ENCODE measurements around the gene CAPN3. TPM values are rescaled to one million over a fixed set of nuclear protein-coding genes. Genes with fewer than 3 reads are reported as not detected.

CAPN3 gene
- total RNA-seq, 1 donor from 2014 or later = 2.8 TPM

GRCh38 chr15:42385206-42385979 lies 26.1 kb downstream of the CAPN3 start:
- H3K9me3 Mint-ChIP-seq (ENCODE audit: low read depth) = no peaks in the 10 kb centered on the region
- H3K36me3 Mint-ChIP-seq (ENCODE audit: low read depth) = no peaks in the 10 kb centered on the region
- no peak overlapping the region for H3K4me3 Mint-ChIP-seq (ENCODE audit: unreplicated experiment)
- no peaks in the 10 kb centered on the region for H3K27me3 Mint-ChIP-seq (ENCODE audit: low read depth)
- no peak overlapping the region for H3K27ac Mint-ChIP-seq (ENCODE audit: unreplicated experiment)
- H3K4me1 Mint-ChIP-seq (ENCODE audit: low read depth) = peaks cover 9% of the 10 kb centered on the region
- peak; percentile 70 for TF ChIP-seq CTCF (IDR thresholded peaks at IDR 0.05)
- DNase-seq (ENCODE audit: low spot score) = no peak

DNA sequence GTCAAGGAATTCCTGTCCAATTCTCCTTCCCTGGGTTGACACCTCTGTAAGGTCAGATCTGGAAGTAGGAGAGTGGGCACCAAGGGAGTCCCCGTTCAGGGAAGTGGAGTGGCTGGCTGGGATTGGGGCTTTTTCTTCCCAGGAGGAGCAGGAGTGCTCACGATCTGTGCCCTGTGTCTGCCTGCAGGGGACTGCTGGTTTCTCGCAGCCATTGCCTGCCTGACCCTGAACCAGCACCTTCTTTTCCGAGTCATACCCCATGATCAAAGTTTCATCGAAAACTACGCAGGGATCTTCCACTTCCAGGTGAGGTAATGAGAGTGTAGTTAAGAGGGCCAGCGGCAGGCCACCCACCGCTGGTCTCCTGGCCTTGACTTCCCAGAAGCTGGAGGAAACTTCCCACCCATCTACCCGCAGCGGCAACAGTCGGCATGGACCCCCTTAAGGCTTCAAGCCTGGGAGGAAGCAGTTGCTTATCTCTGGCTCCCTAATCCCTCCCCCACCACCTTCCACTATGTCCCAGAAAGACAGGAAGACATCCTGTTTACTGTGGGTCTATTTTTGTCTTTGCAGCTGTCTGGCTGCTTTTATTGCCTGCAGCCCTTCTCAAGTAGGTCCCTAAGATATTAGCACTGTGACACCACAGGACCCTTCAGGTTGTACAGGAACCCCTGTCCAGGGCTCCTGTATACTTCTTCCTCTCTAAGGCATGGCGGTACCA lies 26.8 kb downstream of the CAPN3 start:
- H3K9me3 Mint-ChIP-seq (ENCODE audit: low read depth) = no peaks in the 10 kb centered on the region
- H3K36me3 Mint-ChIP-seq (ENCODE audit: low read depth) = no peaks in the 10 kb centered on the region
- no peak overlapping the region for H3K4me3 Mint-ChIP-seq (ENCODE audit: unreplicated experiment)
- no peak for DNase-seq (ENCODE audit: low spot score)
- peaks cover 9% of the 10 kb centered on the region for H3K4me1 Mint-ChIP-seq (ENCODE audit: low read depth)
- no peaks in the 10 kb centered on the region for H3K27me3 Mint-ChIP-seq (ENCODE audit: low read depth)
- H3K27ac Mint-ChIP-seq (ENCODE audit: unreplicated experiment) = no peak overlapping the region
- no peak for TF ChIP-seq CTCF (IDR thresholded peaks at IDR 0.05)

DNA sequence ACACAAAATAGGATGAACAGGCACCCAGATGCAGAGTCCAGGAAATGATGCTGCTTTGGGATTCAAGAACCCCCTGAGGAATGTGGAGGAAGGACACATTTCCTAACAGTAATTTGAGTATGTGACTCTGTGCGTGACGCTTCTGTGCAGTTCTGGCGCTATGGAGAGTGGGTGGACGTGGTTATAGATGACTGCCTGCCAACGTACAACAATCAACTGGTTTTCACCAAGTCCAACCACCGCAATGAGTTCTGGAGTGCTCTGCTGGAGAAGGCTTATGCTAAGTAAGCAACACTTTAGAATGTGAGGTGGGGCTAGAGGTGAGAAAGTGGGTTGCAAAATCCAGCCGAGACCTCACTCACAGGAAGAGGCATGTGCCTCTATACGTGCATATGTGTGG lies 28.3 kb downstream of the CAPN3 start:
- H3K36me3 Mint-ChIP-seq (ENCODE audit: low read depth) = no peaks in the 10 kb centered on the region
- no peaks in the 10 kb centered on the region for H3K9me3 Mint-ChIP-seq (ENCODE audit: low read depth)
- peaks cover 9% of the 10 kb centered on the region for H3K4me1 Mint-ChIP-seq (ENCODE audit: low read depth)
- H3K4me3 Mint-ChIP-seq (ENCODE audit: unreplicated experiment) = no peak overlapping the region
- TF ChIP-seq CTCF (IDR thresholded peaks at IDR 0.05) = no peak
- H3K27ac Mint-ChIP-seq (ENCODE audit: unreplicated experiment) = no peak overlapping the region
- H3K27me3 Mint-ChIP-seq (ENCODE audit: low read depth) = no peaks in the 10 kb centered on the region
- DNase-seq (ENCODE audit: low spot score) = no peak

DNA sequence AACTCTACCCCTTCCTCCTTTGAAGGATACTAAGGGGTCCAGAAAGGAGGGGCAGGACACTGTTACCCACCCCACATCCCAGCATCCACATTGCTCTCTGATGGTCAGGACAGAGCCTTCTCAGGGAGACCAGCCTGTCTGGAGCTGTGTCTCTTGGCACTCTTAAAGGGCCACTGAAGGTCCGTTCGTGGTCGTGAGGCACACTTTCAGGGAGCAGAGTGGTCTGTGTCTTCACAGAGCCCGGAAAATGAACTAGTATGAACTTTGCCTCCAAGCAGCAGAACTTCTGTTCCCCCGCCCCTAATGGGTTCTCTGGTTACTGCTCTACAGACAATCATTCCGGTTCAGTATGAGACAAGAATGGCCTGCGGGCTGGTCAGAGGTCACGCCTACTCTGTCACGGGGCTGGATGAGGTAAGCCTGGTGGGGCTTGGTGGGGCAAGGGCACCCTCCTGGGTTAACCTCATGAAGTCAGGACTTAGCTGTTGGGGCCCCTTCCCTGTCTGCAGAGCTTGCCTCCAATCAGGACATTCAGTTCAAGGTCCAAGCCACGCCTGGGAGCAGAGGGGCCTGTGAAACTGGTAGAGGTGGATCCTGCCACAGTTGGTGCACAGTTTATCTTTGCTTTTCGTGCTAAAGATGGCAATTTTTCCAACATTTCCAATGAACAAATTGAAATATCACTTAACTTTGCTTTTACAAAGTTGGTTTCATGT lies 33.2 kb downstream of the CAPN3 start:
- Mint-ChIP-seq H3K9me3 (ENCODE audit: low read depth) (no peaks in the 10 kb centered on the region), H3K27me3 (ENCODE audit: low read depth) (no peaks in the 10 kb centered on the region), H3K36me3 (ENCODE audit: low read depth) (no peaks in the 10 kb centered on the region), H3K4me3 (ENCODE audit: unreplicated experiment) (no peak overlapping the region), H3K4me1 (ENCODE audit: low read depth) (no peaks in the 10 kb centered on the region), H3K27ac (ENCODE audit: unreplicated experiment) (no peak overlapping the region)
- no peak for DNase-seq (ENCODE audit: low spot score)
- TF ChIP-seq CTCF (IDR thresholded peaks at IDR 0.05) = no peak

DNA sequence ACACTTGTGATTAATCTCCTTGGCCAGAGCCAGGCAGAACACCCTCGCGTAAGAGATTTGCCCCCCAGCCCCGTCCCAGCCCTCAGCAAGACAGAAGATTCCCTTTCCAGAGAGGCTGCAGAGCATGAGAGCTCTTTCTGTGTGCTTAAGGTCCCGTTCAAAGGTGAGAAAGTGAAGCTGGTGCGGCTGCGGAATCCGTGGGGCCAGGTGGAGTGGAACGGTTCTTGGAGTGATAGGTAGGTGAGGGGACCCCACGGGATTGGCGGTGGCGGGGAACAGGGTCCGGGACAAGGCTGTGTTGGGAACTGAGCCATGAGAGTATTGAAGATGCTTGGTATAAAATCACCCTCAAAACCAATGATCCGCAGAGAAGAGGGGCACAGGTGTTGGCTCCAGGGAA lies 34.8 kb downstream of the CAPN3 start:
- Mint-ChIP-seq H3K27me3 (ENCODE audit: low read depth) (no peaks in the 10 kb centered on the region), H3K27ac (ENCODE audit: unreplicated experiment) (no peak overlapping the region), H3K36me3 (ENCODE audit: low read depth) (no peaks in the 10 kb centered on the region), H3K9me3 (ENCODE audit: low read depth) (no peaks in the 10 kb centered on the region), H3K4me1 (ENCODE audit: low read depth) (no peaks in the 10 kb centered on the region), H3K4me3 (ENCODE audit: unreplicated experiment) (no peak overlapping the region)
- no peak for DNase-seq (ENCODE audit: low spot score)
- no peak for TF ChIP-seq CTCF (IDR thresholded peaks at IDR 0.05)
